Cerebellar nuclear complex (tissue), 1 donor: ENCODE results near the gene ELOVL7.
"Not testable (repeated sequence)": the region's sequence is repeated elsewhere in the genome, so short reads cannot be mapped to it uniquely, and the experiment has no call there.

Source experiments
- DNase-seq, 2 experiments: peaks; one replicate each; lab custom pipeline; 2025; lab: John Stamatoyannopoulos, UW

ELOVL7 gene

GRCh38 chr5:60830581-60831127, 13.4 kb downstream of the ELOVL7 start:
- no peak for DNase-seq

GRCh38 chr5:60829490-60830266, 14.4 kb downstream of the ELOVL7 start:
- no peak for DNase-seq

DNA sequence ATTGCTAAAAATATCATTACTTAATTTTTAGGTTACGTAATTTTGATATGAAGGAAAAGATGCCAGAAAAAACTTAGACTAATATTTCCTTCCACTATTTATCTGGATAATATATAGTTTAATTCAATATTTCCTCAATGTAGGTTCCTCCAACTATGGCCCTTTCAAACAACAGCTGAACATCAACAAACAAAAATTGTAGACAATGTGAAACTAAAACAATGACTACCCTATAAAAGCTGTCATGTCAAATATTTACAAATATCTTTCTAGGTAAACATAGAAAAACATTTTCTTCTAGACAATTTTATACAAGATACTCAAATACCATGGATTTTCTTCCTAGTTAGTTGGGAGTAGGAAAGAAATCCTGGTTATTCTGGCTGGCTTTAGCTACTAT, 16.9 kb downstream of the ELOVL7 start:
- DNase-seq: no peak

DNA sequence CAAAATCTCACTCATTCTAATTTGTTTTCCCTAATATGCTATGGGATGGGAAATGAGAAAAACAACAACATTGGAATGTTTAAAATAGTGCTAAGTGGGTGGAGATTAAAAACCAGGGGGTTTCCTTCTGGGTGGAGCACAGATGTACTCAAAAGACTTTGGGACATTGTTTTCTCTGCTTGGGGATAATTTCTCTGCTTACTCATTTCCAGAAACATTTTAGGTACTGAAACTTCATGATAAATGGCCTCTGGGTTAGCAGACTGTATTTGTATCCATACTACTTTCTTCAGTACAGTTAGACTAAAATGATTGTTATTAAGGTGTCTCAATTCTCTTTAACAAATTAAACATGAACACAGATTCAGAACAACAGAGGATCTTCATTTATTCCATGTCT, 17.4 kb downstream of the ELOVL7 start:
- no peak for DNase-seq

- no peak for DNase-seq
Measured at GRCh38 chr5:60823574-60823973, 20.5 kb downstream of the ELOVL7 start.

DNA sequence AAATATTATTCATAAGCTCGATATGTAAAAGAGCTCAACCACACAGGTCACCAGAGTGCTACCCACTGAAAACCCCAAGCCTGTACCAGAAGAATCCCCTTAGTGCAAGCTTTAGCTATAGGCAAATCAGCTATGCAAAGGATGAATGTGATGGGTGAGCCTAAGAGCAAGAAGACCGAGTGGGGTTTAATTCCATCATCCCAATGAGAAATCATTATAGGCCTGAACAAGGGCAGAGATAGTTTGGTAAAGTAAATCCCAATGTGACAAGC, 21.8 kb downstream of the ELOVL7 start:
- DNase-seq: no peak

DNA sequence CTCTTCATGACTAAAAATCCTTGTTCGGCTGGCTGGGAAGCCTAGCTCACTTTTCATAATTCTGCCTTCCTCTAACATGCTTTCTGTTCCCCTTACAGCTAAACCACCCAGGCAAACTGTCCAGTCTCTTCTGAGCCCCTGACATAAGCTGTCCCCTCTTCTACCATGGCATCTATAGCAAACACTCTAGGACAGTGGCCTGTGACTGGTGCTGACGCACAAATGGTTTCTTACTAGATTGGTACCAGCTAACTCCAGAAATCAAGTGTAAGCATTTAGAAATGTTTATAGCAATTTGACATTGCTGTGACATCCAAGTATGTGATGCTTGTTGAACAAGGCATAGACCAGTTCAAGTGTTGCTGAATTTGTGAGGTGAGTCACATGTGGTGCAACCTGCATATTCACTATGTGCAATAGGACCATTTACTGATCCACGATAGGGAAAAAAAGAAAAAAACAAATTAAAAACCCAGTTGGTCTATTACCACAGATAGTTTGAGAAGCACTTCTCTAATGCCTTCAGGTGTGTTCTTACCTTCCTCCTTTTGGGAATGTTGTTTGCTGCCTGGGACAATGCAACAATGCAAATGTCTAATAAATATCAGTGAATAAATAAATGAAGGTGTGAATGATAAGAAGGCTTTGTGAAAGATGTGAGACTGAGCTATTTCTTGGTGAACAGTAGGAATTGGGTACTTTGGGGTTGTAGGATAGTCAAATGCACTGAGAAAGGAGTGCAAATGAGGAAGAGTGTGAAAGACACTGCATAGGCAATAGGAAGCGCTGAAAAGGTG, 22.4 kb downstream of the ELOVL7 start:
- no peak for DNase-seq

- no peak for DNase-seq
Measured at GRCh38 chr5:60820593-60821487, 23.2 kb downstream of the ELOVL7 start.

- not testable (repeated sequence) for DNase-seq
Measured at GRCh38 chr5:60816138-60816537, 27.9 kb downstream of the ELOVL7 start.

DNA sequence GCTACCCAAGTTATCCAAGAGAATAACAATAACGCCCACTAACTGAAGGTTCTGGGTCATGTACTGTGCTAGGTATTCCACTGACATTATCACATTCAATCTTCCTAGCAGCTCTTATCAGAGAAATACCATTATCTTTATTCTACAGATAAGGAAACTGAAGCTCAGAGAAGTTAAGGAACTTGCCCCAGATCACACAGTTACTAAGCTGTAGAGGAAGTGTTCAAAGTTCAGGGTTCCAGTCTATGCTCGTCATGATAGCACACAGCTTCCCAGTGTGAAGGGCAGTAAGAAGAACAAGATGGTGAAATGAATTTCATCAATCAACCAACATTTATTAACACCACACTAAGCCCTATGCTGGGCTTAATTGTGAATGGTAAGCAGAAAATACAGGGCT, 29.6 kb downstream of the ELOVL7 start:
- no peak for DNase-seq

DNA sequence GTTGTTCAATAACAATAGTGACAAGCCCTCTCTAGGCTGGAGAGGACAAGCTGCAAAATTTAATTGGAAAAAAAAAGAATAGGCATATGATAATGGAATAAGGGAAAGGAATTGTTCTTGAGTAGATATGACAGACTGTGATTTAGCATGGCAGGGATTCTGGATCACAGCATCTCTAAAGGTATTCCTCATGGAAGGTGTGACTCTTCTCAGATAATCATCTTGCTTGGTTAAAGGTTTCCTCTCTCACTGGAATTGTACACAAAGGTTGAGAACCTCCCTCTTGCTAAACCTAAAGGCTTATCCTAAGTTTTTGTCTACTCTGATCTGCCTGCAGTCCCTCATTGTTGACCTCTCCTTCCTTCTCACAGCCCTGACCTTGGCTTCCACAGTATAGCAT, 31.6 kb downstream of the ELOVL7 start:
- no peak for DNase-seq

GRCh38 chr5:60811105-60811504, 33.0 kb downstream of the ELOVL7 start:
- DNase-seq: no peak

- DNase-seq: no peak
Measured at GRCh38 chr5:60810438-60811085, 33.5 kb downstream of the ELOVL7 start.

GRCh38 chr5:60809891-60810425, 34.1 kb downstream of the ELOVL7 start:
- no peak for DNase-seq

DNA sequence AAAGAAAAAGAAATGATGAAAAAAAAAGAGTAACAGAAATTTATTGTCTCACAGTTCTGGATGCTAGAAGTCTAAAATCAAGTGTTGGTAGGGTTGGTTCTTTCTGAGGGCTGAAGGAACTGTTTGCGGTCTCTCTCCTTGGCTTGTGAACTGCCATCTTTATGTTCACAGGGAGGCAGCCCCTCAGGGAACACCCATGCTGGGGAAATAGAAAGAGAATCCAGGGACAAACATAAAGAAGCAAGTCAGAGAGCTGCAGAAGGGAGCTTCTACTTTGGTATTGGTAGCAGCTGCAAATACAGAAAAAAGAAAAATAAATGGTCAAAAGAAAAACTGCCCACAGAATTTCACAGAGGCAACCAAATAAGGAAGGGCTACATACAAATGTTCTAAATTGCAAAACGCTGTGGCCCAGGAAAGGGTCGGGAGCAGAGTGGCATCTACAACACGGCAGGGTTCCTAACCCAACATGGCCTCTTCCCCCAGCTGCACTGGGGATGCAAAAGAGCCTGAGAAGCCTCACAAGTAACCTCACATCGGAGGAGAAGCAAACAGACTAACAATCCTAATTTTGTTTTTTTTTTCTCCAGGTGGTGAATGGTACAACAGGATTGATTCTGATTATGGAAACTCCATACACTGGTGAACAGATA, 37.4 kb downstream of the ELOVL7 start:
- no peak for DNase-seq

GRCh38 chr5:60805463-60805862, 38.6 kb downstream of the ELOVL7 start:
- DNase-seq: no peak

DNA sequence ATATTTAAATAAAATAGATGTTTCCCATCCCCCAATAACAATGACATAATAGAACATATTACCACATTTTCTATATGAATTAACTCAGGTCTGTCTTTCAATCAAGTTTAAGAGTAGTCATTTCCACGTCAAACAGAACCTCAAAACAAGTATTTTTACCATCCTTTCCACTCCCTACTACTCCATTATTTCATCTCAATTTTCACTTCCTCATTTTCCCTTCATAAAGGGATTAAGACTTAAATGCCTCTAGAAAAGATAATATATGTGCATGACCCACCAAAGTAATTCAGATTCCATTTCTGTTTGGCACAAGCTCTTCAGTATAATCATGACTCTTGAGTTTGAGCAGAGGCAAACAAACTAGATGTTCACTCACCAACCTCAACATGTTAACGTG, 40.4 kb downstream of the ELOVL7 start:
- no peak for DNase-seq

GRCh38 chr5:60802986-60803385, 41.1 kb downstream of the ELOVL7 start:
- no peak for DNase-seq

DNA sequence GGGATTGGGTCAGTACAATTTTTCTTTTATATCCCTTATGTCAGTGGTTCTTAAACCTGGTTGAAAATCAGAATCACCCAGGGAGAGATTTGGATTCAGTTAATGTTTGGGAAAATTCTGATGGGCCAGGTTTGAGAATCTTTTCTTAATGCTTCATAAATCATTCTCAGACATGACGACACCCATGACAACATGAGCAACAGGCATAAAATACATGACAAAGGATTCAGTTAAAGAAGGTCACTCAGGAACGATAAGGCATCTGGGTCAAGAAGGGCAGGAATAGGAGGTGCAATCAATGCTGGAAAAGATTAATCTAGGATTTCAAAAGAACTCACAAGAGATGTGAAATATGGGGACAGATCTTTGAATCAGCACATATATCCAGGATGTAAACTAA, 41.8 kb downstream of the ELOVL7 start:
- no peak for DNase-seq

DNA sequence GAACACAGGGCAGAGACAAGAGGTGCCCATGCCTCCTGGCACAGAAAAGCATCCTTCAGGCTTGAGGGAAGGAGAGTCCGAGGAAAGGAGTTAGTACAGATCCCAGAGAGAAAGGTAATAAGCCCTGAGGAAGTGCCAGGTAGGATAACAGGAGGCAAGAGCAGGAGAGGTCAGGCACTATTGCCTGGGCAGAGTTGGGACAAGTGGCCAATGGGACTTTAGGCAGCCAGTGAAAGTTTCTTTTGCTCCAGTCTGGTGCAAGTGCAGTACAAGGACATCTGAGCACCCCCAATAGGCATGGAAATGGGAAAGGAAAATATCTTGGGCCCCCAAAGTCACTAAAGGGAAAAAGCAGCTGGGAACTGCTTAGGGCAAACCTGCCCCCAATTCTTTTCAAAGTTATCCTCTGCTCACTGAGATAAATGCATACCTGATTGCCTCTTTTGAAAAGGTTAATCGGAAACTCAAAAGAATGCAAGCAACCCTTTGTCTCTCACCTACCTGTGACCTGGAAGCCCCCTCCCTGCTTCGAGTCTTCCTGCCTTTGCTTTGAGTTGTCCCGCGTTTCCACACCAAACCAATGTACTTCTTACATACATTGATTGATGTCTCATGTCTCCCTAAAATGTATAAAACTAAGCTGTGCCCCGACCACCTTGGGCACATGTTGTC, 46.5 kb downstream of the ELOVL7 start:
- DNase-seq: no peak
